Esophagus (tissue), 2 donors: ENCODE results near the gene RNF150. TPM values are rescaled to one million over a fixed set of nuclear protein-coding genes. Genes with fewer than 3 reads are reported as not detected.

Experiments
- H3K27ac ChIP-seq, 2 donors: one replicate each; pipeline ENCODE4 v1.5.1; 2013; ENCODE audit warnings: low read depth in 2 of 2, mild to moderate bottlenecking in 2 of 2, inconsistent platforms in 1 of 2, low read length in 1 of 2, moderate library complexity in 1 of 2
- H3K27me3 ChIP-seq, 2 donors: one replicate each; pipeline ENCODE4 v1.6.1; 2013; ENCODE audit warnings: low read length in 2 of 2, control low read depth in 1 of 2, mild to moderate bottlenecking in 1 of 2; ENCODE audit not compliant: insufficient read depth in 2 of 2, control insufficient read depth in 1 of 2
- H3K36me3 ChIP-seq, 2 donors: one replicate each; pipeline ENCODE4 v1.6.1; 2013; ENCODE audit warnings: low read length in 1 of 2; ENCODE audit not compliant: control insufficient read depth in 2 of 2, insufficient read depth in 2 of 2
- H3K4me1 ChIP-seq, 2 donors: one replicate each; pipeline ENCODE4 v1.6.1; 2013; ENCODE audit warnings: low read length in 1 of 2; ENCODE audit not compliant: control insufficient read depth in 2 of 2, insufficient read depth in 2 of 2
- H3K4me3 ChIP-seq, 2 donors: one replicate each; pipeline ENCODE4 v1.5.1; 2013; ENCODE audit warnings: low read length in 2 of 2, mild to moderate bottlenecking in 2 of 2, low read depth in 1 of 2, moderate library complexity in 1 of 2
- H3K9me3 ChIP-seq, 2 donors: one replicate each; pipeline ENCODE4 v1.6.1; 2013; ENCODE audit warnings: mild to moderate bottlenecking in 2 of 2, low read depth in 1 of 2, low read length in 1 of 2, moderate library complexity in 1 of 2; ENCODE audit not compliant: control insufficient read depth in 2 of 2, insufficient read depth in 1 of 2
- WGBS, 2 donors: extraction: QIAGEN DNeasy Blood & Tissue Kit; methylation state at CpG; one replicate each; pipeline ENCODE4 v1.1.7; 2013; 5-methylcytosine and 5-hydroxymethylcytosine counted together
- polyA plus RNA-seq, 2 donors: library from polyadenylated mRNA; stranded (reverse); fragments of 200-250 nt; gene quantifications; one replicate each; pipeline ENCODE4 v1.2.3, GENCODE V29; 2013
- donor health status: healthy with polysubstance abuse.
- donor health status: Bipolar disorder and iron deficiency.

The RNF150 gene
- polyA plus RNA-seq, 2 donors: 0.41 to 0.87 TPM

DNA sequence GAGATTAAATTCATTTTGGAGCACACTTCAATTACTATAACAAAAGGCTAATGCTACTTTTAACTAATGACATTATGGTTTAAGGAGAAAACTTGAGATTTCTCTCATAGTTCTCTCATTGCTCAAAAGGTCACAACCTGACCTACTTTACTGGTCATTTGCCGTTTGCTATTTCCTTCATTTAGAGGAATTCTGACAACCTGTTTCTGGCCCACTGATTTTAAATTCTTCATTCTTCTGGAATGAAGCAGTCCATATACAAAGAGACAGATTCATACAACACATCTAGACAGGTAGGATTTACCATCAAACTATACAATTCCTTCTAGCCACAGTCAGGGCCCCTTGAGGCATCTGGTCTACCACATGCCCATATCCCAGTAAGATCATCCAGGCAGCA, 14.2 kb downstream of the RNF150 start:
- no peak overlapping the region for H3K4me3 ChIP-seq
- H3K4me1 ChIP-seq: no peaks in the 10 kb centered on the region
- H3K27ac ChIP-seq: no peak overlapping the region
- WGBS, 2 donors: 74 to 81% methylated on average over 1 of the region's 1 CpG
- no peaks in the 10 kb centered on the region for H3K36me3 ChIP-seq
- no peaks in the 10 kb centered on the region for H3K27me3 ChIP-seq
- H3K9me3 ChIP-seq: no peaks in the 10 kb centered on the region

DNA sequence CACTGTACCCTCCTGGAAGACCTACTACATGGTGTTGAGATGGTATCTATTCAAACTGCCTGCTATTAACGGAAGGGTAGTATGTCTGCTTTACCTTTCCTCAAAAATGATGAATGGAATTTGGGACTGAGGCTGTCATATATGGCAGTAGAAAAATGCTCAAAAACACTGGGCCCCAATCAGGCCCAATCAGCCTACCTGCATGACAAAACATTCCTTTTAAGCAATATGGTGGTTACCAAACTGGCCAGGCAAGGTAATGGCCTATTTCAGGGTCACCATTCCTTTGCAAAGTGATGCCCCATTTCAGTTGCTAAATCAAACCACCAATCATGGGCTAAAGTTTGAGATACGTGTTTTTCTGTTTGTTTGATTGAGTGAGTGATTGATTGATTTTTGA, 14.9 kb downstream of the RNF150 start:
- no peaks in the 10 kb centered on the region for H3K4me1 ChIP-seq
- H3K36me3 ChIP-seq: no peaks in the 10 kb centered on the region
- H3K27ac ChIP-seq: no peak overlapping the region
- no peaks in the 10 kb centered on the region for H3K9me3 ChIP-seq
- no peaks in the 10 kb centered on the region for H3K27me3 ChIP-seq
- H3K4me3 ChIP-seq: no peak overlapping the region
- 96% methylated on average over 2 of the region's 2 CpGs for WGBS, 2 donors

DNA sequence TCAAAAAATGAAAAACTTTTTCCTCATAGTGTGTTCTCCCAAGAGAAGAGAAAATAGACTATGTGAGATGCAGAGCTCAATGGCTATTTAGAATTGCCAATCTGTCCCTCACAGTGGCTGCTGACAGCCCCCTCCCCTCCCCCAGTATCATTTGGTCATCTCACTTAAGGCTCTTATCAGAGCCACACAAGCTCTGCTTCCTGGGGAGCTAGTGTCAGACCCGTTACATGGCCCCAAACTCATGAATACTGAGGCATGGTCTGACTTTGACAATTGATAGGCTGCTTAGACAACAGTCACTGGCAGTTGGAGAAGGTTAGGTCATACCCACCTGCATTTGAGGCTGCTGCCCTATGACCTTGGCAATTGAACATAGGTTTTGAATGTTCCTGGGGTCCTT, 15.3 kb downstream of the RNF150 start:
- H3K9me3 ChIP-seq: no peaks in the 10 kb centered on the region
- H3K4me1 ChIP-seq: no peaks in the 10 kb centered on the region
- no peak overlapping the region for H3K27ac ChIP-seq
- H3K36me3 ChIP-seq: no peaks in the 10 kb centered on the region
- no peak overlapping the region for H3K4me3 ChIP-seq
- no peaks in the 10 kb centered on the region for H3K27me3 ChIP-seq
- WGBS, 2 donors: 79 to 83% methylated on average over 1 of the region's 1 CpG

DNA sequence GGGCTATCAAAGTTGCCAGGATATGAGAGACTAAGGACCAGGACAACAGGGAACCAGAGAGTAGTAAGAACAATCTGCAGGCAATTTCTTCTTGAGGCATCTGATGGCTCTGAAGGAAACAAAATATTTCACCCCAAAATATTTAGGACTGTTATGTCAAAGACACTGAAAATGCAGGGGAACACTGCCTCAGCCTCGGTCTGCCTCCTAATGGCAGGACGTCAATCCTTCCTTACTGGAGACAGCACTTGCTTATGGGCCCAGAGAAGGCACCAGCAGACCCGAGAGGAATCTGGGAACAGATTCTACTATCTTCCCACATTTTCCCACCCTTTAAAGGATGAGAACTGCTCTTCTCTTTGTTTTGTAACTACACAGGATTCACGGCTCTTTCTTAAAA, 23.3 kb downstream of the RNF150 start:
- Histone ChIP-seq H3K4me3 (no peak overlapping the region), H3K4me1 (no peaks in the 10 kb centered on the region), H3K9me3 (no peaks in the 10 kb centered on the region), H3K27me3 (no peaks in the 10 kb centered on the region), H3K27ac (no peak overlapping the region), H3K36me3 (no peaks in the 10 kb centered on the region)
- 72 to 73% methylated on average over 4 of the region's 4 CpGs for WGBS, 2 donors

DNA sequence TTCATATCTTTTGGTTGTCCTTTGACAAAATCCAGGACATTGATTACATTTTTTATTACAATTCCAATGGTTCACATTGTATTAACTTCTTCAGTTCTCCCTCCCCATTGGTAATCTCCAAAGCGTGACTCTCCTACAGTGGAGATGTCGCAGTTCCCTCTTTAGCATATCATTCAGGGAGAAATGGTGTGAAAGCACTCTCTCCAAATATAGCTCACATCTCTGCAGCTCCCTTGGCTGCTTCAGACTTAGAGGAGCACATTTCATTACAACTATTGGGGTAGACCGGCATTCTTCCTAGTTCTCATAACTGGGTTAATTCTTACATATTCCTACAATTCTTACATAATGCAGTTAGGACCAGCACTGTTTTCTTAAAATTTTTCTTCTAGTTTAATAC, 25.3 kb downstream of the RNF150 start:
- Histone ChIP-seq H3K36me3 (no peaks in the 10 kb centered on the region), H3K9me3 (no peaks in the 10 kb centered on the region), H3K4me1 (no peaks in the 10 kb centered on the region), H3K4me3 (no peak overlapping the region), H3K27ac (no peak overlapping the region), H3K27me3 (no peaks in the 10 kb centered on the region)
- whole genome bisulfite sequencing, 2 donors: 92% methylated on average over 3 of the region's 3 CpGs

DNA sequence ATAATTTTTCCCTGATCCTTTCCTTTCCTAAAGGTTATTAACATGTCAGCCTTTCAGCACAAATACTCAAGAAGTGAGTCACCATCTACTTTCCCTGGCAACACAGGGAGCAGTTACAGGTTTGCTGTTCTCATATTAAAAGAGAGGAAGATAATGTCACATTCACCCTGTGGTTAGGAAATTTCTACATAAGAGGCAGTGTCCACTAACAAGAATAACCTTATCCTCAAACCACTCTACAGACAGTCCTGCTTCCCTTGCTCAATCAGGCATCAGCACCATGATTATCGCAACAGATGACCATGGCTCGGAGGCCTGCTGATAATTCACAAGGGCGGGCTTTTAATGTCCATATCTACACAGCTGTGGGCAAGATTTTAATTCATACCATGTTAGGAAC, 30.9 kb downstream of the RNF150 start:
- 93 to 97% methylated on average over 3 of the region's 3 CpGs for WGBS, 2 donors
- H3K4me3 ChIP-seq: no peak overlapping the region
- no peaks in the 10 kb centered on the region for H3K9me3 ChIP-seq
- no peaks in the 10 kb centered on the region for H3K4me1 ChIP-seq
- H3K27me3 ChIP-seq: no peaks in the 10 kb centered on the region
- no peak overlapping the region for H3K27ac ChIP-seq
- H3K36me3 ChIP-seq: no peaks in the 10 kb centered on the region

DNA sequence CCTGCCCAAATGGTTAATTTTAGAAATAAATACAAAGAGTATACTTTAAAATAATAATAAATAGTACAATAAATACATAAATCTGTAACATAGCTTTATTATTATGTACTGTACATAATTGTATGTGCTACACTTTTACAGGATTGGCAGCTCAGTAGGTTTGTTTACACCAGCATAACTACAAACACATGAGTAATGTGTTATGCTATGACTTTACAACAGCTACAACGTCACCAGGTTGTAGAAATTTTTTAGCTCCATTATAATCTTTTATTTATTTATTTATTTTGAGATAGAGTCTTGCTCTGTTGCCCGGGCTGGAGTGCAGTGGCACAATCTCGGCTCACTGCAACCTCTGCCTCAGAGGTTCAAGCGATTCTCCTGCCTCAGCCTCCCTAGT, 31.8 kb downstream of the RNF150 start:
- H3K27ac ChIP-seq: no peak overlapping the region
- 87 to 89% methylated on average over 4 of the region's 4 CpGs for WGBS, 2 donors
- no peaks in the 10 kb centered on the region for H3K9me3 ChIP-seq
- H3K4me3 ChIP-seq: no peak overlapping the region
- H3K36me3 ChIP-seq: no peaks in the 10 kb centered on the region
- H3K27me3 ChIP-seq: no peaks in the 10 kb centered on the region
- no peaks in the 10 kb centered on the region for H3K4me1 ChIP-seq

DNA sequence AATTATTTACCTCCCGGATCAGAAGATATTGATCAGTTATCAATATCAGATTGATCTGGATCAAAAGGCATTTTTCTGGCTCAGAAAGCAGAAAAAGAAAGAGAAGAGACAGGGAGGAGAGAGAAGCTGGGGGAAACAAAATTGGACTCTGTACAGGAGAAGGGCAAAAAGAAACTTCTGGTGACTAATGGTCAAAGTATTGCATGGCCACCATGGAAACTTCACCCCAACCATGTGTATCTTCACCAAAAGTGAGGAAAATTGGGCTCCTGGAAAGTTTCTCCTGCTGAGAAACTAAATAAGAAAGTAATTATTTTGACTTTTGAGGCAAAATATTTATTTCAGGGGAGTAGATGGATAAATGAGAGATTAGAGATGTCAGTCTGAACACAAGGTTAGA, 33.9 kb downstream of the RNF150 start:
- H3K4me3 ChIP-seq: no peak overlapping the region
- no peaks in the 10 kb centered on the region for H3K9me3 ChIP-seq
- H3K4me1 ChIP-seq: no peaks in the 10 kb centered on the region
- H3K27me3 ChIP-seq: no peaks in the 10 kb centered on the region
- 97% methylated on average over 1 of the region's 1 CpG for WGBS, 2 donors
- H3K27ac ChIP-seq: no peak overlapping the region
- no peaks in the 10 kb centered on the region for H3K36me3 ChIP-seq

DNA sequence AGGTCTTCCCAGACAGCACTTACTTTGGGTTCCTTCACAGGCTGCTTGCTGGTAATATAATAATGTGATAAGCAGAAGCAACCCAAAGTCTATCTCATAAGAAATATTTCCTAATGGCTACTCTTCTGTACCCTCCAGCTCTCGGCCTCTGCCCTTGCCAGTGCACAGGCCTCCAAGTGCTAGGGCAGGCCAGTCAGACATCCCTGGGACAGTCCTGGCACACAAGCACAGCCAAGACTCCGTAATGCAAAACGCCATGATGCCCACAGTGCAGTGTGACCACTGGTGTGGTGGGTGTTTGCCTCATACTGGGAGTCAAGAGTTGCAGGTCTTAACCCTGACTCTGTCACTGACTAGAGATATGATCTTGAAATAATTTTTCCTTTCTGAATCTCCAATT, 35.1 kb downstream of the RNF150 start:
- Histone ChIP-seq H3K4me1 (no peaks in the 10 kb centered on the region), H3K27me3 (no peaks in the 10 kb centered on the region), H3K36me3 (no peaks in the 10 kb centered on the region), H3K4me3 (no peak overlapping the region), H3K9me3 (no peaks in the 10 kb centered on the region), H3K27ac (no peak overlapping the region)
- WGBS, 2 donors: 90 to 92% methylated on average over 3 of the region's 3 CpGs

DNA sequence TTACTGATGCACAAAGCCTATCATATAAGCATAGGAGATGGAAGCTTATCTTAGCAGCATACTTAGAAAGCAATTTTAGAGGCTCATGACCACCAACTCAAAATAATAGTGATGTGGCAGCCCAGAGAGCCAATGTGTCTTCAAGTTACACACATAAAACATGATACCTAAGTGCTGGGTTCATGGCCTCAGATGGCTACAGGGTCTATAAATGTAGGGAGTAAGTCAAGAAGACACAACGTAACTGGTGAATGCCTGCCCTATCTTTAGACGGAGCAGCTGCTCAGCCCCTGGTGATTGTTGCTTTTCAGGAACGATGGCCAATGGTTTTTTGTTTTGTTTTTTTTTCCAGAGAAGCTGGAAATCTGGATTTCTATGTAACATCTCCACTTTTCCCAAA, 42.8 kb downstream of the RNF150 start:
- Histone ChIP-seq H3K27ac (no peak overlapping the region), H3K27me3 (no peaks in the 10 kb centered on the region), H3K4me1 (no peaks in the 10 kb centered on the region), H3K9me3 (no peaks in the 10 kb centered on the region), H3K36me3 (no peaks in the 10 kb centered on the region), H3K4me3 (no peak overlapping the region)
- 31 to 32% methylated on average over 3 of the region's 3 CpGs for WGBS, 2 donors
